A673 (cell line): ENCODE results near the gene RPS21. TPM values are rescaled to one million over a fixed set of nuclear protein-coding genes. Genes with fewer than 3 reads are reported as not detected.

Experiments used
- BruUV-seq: library from RNA; stranded (reverse); fragments of 400-500 nt; replicated peaks from 2 replicates; lab custom pipeline; 2021; lab: Mats Ljungman, UMichigan
- CTCF ChIA-PET: fragments of 300-600 bp; sonication (Branson Sonifier 250); formaldehyde crosslinking; loops from one replicate; lab custom pipeline; 2022; ENCODE audit warnings: antibody characterized with exemption; lab: Charles Lee
- POLR2A ChIA-PET: fragments of 300-600 bp; sonication (Branson Sonifier 250); formaldehyde crosslinking; loops from one replicate; lab custom pipeline; 2022; ENCODE audit warnings: antibody characterized with exemption; ENCODE audit not compliant: low non-redundant PET; lab: Charles Lee
- DNase-seq: peaks from one replicate; pipeline ENCODE4 v3.0.0-alpha.2; 2015; ENCODE audit warnings: low spot score
- H3K27ac ChIP-seq: fragments of 200-600 bp; sonication (generic); 2 replicates; pipeline ENCODE4 v1.5.1; 2016; ENCODE audit warnings: mixed run types, low read depth, mild to moderate bottlenecking, mixed read lengths, antibody characterized with exemption, low read length; ENCODE audit not compliant: poor library complexity, severe bottlenecking
- H3K27me3 ChIP-seq: fragments of 200-600 bp; sonication (generic); replicated peaks from 2 replicates; pipeline ENCODE4 v1.6.1; 2017; ENCODE audit warnings: mixed run types, low read depth, mild to moderate bottlenecking, mixed read lengths, antibody characterized with exemption, low read length; ENCODE audit not compliant: insufficient read depth, poor library complexity
- H3K36me3 ChIP-seq: fragments of 200-600 bp; sonication (generic); 2 replicates; pipeline ENCODE4 v1.6.1; 2016; ENCODE audit warnings: mixed run types, mild to moderate bottlenecking, mixed read lengths, antibody characterized with exemption, low read length; ENCODE audit not compliant: insufficient read depth, poor library complexity, severe bottlenecking
- H3K4me1 ChIP-seq: fragments of 200-600 bp; sonication (generic); 2 replicates; pipeline ENCODE4 v1.6.1; 2017; ENCODE audit warnings: mixed run types, mild to moderate bottlenecking, mixed read lengths, antibody characterized with exemption, low read length; ENCODE audit not compliant: insufficient read depth, poor library complexity, severe bottlenecking
- H3K4me3 ChIP-seq: fragments of 200-600 bp; sonication (generic); 2 replicates; pipeline ENCODE4 v1.5.1; 2016; ENCODE audit warnings: low read depth, mixed run types, mild to moderate bottlenecking, mixed read lengths, low read length; ENCODE audit not compliant: poor library complexity, severe bottlenecking
- H3K9me3 ChIP-seq: fragments of 200-600 bp; sonication (generic); 2 replicates; pipeline ENCODE4 v1.6.1; 2016; ENCODE audit warnings: mixed run types, low read depth, mild to moderate bottlenecking, mixed read lengths, antibody characterized with exemption, low read length; ENCODE audit not compliant: poor library complexity, severe bottlenecking
- EZH2 ChIP-seq: fragments of 200-600 bp; sonication (generic); IDR thresholded peaks from 2 replicates; pipeline ENCODE4 v1.6.1; 2017; ENCODE audit warnings: borderline replicate concordance, low read depth, mild to moderate bottlenecking, mixed read lengths, antibody characterized with exemption, low read length; ENCODE audit not compliant: poor library complexity, severe bottlenecking
- intact Hi-C: fragments of 100-400 bp; cut with micrococcal nuclease; formaldehyde crosslinking; loops from one replicate; pipeline ENCODE4 v1.10.0; 2022; ENCODE audit not compliant: unreplicated experiment
- total RNA-seq: library from RNA; stranded (reverse); gene quantifications from 2 replicates; pipeline ENCODE4 v1.2.3, GENCODE V29; 2021
- TF ChIP-seq, protein P1 (sequence below): fragments of 300-800, 200-600 bp; sonication (generic); conservative IDR thresholded peaks from 2 replicates; pipeline ENCODE4 v1.5.1; 2017; ENCODE audit warnings: low read depth, mild to moderate bottlenecking, antibody characterized with exemption, low read length, moderate library complexity, mixed read lengths

Gene RPS21
- total RNA-seq, 1 experiment from 2014 or later = 1,506 TPM

DNA sequence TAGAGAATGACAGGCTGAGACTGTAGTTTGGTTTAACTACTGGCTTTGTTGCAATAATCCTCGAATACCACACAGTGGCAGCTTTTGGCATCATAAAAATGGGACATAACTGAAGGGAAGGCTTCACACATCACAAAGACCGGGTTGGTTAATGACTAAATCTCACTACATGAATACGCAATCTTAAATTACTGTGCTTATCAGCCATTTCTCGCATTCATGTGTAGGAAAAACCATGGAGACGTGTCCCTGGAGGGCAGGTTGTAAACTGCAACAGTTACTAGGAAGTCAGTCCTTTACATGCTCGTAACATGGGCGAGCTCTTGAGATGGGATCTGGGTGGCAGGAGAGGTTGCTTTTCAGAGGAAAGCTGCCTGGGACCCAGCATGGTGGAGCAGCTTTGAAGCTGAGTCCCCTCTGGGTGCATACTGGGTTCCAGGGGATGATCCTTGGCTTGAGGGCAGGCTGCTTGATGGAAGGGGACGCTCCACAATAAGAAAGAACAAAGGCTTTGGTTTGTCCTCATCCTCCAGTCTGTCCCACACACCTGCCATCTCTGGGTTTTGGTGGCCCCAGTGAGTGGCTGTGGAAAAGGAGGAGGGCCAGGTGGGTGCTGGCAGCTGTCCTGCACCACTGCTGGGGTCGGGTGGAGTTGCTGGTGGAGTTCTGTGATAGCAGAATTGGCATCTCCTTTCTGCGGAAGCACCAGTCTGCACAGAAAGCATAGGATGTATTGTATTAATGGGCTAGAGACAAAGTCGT lies 2.1 kb downstream of the RPS21 start:
- BruUV-seq = no TSS peak
- Histone ChIP-seq H3K9me3 (no peaks in the 10 kb centered on the region), H3K27ac (no peak overlapping the region), H3K27me3 (no peaks in the 10 kb centered on the region), H3K4me3 (no peak overlapping the region), H3K4me1 (peaks cover 24% of the 10 kb centered on the region), H3K36me3 (peaks cover 44% of the 10 kb centered on the region)
- CTCF ChIA-PET = no interaction called here
- intact Hi-C loops = no loop called here
- POLR2A ChIA-PET = no interaction called here
- TF ChIP-seq, protein P1, sequence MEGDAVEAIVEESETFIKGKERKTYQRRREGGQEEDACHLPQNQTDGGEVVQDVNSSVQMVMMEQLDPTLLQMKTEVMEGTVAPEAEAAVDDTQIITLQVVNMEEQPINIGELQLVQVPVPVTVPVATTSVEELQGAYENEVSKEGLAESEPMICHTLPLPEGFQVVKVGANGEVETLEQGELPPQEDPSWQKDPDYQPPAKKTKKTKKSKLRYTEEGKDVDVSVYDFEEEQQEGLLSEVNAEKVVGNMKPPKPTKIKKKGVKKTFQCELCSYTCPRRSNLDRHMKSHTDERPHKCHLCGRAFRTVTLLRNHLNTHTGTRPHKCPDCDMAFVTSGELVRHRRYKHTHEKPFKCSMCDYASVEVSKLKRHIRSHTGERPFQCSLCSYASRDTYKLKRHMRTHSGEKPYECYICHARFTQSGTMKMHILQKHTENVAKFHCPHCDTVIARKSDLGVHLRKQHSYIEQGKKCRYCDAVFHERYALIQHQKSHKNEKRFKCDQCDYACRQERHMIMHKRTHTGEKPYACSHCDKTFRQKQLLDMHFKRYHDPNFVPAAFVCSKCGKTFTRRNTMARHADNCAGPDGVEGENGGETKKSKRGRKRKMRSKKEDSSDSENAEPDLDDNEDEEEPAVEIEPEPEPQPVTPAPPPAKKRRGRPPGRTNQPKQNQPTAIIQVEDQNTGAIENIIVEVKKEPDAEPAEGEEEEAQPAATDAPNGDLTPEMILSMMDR = 0 out of 2 replicates have a peak, but pooled peaks have one; percentile 10
- no peak for TF ChIP-seq EZH2
- no peak for DNase-seq

DNA sequence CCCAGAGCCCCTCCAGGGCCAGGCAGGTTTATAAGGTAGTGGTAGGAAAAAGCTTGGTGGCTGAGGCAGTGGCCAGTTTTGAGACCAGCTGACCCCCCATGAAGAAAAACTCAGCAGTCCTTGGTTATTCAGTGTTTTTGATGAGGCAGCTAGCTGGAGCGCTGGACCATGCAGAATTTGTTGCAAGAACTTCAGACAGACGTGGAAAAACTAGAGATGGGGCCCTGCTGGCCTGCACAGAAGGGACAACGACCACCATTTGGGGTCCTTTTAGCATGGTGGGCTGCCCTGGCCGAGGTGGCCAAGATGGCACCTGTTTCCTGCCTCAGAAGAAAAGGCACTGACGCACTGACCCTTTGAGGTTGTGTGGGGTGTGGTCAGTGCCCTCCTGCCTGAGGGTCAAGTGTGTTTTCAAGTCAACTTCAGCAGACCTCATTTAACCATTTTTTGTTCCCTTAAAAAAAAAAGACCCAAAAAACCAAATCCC lies 2.7 kb downstream of the RPS21 start:
- DNase-seq = no peak
- H3K27ac ChIP-seq = no peak overlapping the region
- BruUV-seq = no TSS peak
- peaks cover 24% of the 10 kb centered on the region for H3K4me1 ChIP-seq
- H3K9me3 ChIP-seq = no peaks in the 10 kb centered on the region
- peaks cover 44% of the 10 kb centered on the region for H3K36me3 ChIP-seq
- ChIA-PET POLR2A (interaction anchor here (0.9 kb wide), 1 partner anchor 10 kb away, joined by 3 read pairs; no protein-coding TSS in a partner anchor), CTCF (no interaction called here)
- no peaks in the 10 kb centered on the region for H3K27me3 ChIP-seq
- TF ChIP-seq, protein P1 = no peak
- no peak for TF ChIP-seq EZH2
- intact Hi-C loops = no loop called here
- H3K4me3 ChIP-seq = no peak overlapping the region

DNA sequence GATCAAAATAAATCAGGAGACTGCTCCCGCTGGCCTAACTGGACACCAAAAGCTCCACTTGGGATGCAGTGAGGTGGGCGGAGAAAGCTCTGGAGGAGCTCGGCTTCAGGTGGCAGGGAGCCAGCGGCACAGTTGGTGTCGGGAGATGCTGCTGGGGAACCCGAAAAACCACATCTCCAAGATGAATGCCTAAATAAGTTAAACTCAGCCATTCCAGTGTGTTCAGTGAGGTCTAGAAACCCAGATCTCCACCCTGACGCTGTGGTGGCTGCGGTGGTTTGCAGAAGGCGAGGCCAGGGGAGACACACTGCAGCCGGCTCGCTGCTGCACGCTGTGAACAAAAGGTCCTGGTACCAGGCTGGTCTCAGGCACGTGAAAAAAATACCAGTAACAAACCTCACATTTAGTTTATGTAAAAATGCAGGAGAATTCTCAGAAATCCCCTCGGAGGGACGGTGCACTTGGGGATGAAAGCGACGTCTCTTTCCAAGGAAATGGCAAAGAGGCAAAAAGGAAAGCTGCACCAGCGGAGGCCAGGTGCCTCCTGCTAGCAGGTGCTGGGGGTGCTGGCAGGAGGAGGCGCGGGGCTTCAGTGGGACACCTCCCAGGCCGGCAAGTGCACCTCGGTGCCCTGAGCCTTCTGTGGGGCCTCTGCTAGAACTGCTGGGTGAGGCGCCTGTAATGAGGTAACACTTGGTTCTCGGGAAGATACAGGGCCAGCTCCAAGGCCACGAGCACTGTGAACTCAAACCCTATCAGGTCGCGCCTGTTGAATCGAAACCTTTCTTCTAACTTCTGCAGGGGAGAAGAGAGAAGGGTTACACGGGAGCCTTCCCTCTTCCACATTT lies 3.6 kb downstream of the RPS21 start:
- H3K27ac ChIP-seq = no peak overlapping the region
- H3K9me3 ChIP-seq = no peaks in the 10 kb centered on the region
- peaks cover 44% of the 10 kb centered on the region for H3K36me3 ChIP-seq
- intact Hi-C loops = no loop called here
- TF ChIP-seq EZH2 = no peak
- TF ChIP-seq, protein P1 = no peak
- H3K4me3 ChIP-seq = no peak overlapping the region
- CTCF ChIA-PET = interaction anchor here (0.7 kb wide), 1 partner anchor 187 kb away, joined by 3 read pairs; no protein-coding TSS in a partner anchor
- peaks cover 20% of the 10 kb centered on the region for H3K4me1 ChIP-seq
- no peak for DNase-seq
- H3K27me3 ChIP-seq = no peaks in the 10 kb centered on the region
- POLR2A ChIA-PET = interaction anchor here (0.9 kb wide), 1 partner anchor 10 kb away, joined by 3 read pairs; no protein-coding TSS in a partner anchor
- no TSS peak for BruUV-seq
